ENCODE measurements around the gene SLC9C2.

SLC9C2 gene

DNA sequence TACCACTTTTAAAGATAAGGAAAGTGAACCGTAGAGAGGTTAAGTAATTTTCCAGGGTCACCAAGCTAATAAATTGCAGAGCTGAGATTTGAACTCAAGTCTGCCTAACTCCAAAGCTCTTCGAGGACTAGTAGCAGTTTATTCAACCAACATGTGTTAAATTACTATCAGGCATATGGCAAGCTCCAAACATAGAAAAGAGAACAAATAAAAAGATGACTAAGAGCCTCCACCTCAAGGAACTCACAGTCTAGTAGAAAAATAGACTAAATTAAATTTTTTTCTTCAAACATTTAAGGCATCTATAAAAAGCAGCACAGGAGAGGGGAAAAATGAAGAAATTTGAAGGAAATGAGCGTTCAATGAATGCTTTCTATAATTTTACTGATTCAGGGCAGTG is 22.2 kb downstream of the SLC9C2 start:
- ATAC-seq, result no peak
- TF ChIP-seq BACH2 (CRISPR knock-in tag; IDR thresholded peaks at IDR 0.05; ENCODE audit: borderline replicate concordance) (no peak), PPARA (CRISPR knock-in tag; IDR thresholded peaks at IDR 0.05; ENCODE audit: borderline replicate concordance) (no peak), TOX (CRISPR knock-in tag; IDR thresholded peaks at IDR 0.05; ENCODE audit: borderline replicate concordance) (no peak), OSR1 (CRISPR knock-in tag; IDR thresholded peaks at IDR 0.05) (no peak), ZNF70 (CRISPR knock-in tag; IDR thresholded peaks at IDR 0.05) (no peak), TSHZ2 (CRISPR knock-in tag; IDR thresholded peaks at IDR 0.05) (no peak), SNAI2 (CRISPR knock-in tag; IDR thresholded peaks at IDR 0.05) (no peak), ZNF565 (CRISPR knock-in tag; conservative IDR thresholded peaks at IDR 0.05; ENCODE audit: low read depth) (no peak), ZFP30 (CRISPR knock-in tag; IDR thresholded peaks at IDR 0.05) (no peak), CSRNP3 (CRISPR knock-in tag; IDR thresholded peaks at IDR 0.05) (no peak), ZNF8 (CRISPR knock-in tag; IDR thresholded peaks at IDR 0.05) (no peak), TCF4 (CRISPR knock-in tag; IDR thresholded peaks at IDR 0.05; ENCODE audit: borderline replicate concordance) (no peak)
- TF ChIP-seq, protein P1, sequence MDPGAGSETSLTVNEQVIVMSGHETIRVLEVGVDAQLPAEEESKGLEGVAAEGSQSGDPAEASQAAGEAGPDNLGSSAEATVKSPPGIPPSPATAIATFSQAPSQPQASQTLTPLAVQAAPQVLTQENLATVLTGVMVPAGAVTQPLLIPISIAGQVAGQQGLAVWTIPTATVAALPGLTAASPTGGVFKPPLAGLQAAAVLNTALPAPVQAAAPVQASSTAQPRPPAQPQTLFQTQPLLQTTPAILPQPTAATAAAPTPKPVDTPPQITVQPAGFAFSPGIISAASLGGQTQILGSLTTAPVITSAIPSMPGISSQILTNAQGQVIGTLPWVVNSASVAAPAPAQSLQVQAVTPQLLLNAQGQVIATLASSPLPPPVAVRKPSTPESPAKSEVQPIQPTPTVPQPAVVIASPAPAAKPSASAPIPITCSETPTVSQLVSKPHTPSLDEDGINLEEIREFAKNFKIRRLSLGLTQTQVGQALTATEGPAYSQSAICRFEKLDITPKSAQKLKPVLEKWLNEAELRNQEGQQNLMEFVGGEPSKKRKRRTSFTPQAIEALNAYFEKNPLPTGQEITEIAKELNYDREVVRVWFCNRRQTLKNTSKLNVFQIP (CRISPR knock-in tag; IDR thresholded peaks at IDR 0.05; ENCODE audit: borderline replicate concordance, low read depth), result no peak

GRCh38 chr1:173580071-173580470 is 22.8 kb downstream of the SLC9C2 start:
- TF ChIP-seq, protein P2, sequence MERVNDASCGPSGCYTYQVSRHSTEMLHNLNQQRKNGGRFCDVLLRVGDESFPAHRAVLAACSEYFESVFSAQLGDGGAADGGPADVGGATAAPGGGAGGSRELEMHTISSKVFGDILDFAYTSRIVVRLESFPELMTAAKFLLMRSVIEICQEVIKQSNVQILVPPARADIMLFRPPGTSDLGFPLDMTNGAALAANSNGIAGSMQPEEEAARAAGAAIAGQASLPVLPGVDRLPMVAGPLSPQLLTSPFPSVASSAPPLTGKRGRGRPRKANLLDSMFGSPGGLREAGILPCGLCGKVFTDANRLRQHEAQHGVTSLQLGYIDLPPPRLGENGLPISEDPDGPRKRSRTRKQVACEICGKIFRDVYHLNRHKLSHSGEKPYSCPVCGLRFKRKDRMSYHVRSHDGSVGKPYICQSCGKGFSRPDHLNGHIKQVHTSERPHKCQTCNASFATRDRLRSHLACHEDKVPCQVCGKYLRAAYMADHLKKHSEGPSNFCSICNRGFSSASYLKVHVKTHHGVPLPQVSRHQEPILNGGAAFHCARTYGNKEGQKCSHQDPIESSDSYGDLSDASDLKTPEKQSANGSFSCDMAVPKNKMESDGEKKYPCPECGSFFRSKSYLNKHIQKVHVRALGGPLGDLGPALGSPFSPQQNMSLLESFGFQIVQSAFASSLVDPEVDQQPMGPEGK (CRISPR knock-in tag; IDR thresholded peaks at IDR 0.05; ENCODE audit: borderline replicate concordance), result no peak
- TF ChIP-seq ISL1 (CRISPR knock-in tag; IDR thresholded peaks at IDR 0.05) (no peak), ZC3H10 (CRISPR knock-in tag; IDR thresholded peaks at IDR 0.05) (no peak), ZFP30 (CRISPR knock-in tag; IDR thresholded peaks at IDR 0.05) (no peak), BACH2 (CRISPR knock-in tag; IDR thresholded peaks at IDR 0.05; ENCODE audit: borderline replicate concordance) (no peak), OSR1 (CRISPR knock-in tag; IDR thresholded peaks at IDR 0.05) (no peak), CREB5 (CRISPR knock-in tag; IDR thresholded peaks at IDR 0.05; ENCODE audit: low read depth) (no peak), TOX (CRISPR knock-in tag; IDR thresholded peaks at IDR 0.05; ENCODE audit: borderline replicate concordance) (no peak)
- no peak for ATAC-seq

DNA sequence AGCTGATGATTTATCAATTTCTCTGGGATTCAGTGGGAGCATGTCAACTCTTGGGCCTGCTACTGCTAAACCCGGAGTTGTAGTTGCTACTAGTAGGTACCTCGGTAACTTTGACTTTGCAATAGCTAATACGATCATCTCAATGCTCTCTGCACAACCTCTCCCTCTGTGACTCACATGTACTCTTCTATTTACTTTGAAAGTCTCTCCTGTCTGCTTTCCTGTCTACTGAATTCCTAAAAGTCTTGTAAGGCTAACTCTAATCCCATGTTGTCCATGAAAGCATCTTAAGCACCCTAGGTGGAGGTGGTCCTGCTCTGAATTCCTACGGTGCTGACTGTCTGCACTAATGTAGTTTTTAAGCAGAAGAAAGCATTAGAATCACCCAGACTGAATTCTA is 29.3 kb downstream of the SLC9C2 start:
- ATAC-seq, result no peak
- TF ChIP-seq ZFP3 (CRISPR knock-in tag; IDR thresholded peaks at IDR 0.05), result no peak
- TF ChIP-seq TOX (CRISPR knock-in tag; IDR thresholded peaks at IDR 0.05; ENCODE audit: borderline replicate concordance), result no peak
- no peak for TF ChIP-seq BACH2 (CRISPR knock-in tag; IDR thresholded peaks at IDR 0.05; ENCODE audit: borderline replicate concordance)
- TF ChIP-seq ISL1 (CRISPR knock-in tag; IDR thresholded peaks at IDR 0.05), result no peak
- no peak for TF ChIP-seq ZC3H10 (CRISPR knock-in tag; IDR thresholded peaks at IDR 0.05)
- no peak for TF ChIP-seq GLIS3 (CRISPR knock-in tag; IDR thresholded peaks at IDR 0.05)
- TF ChIP-seq CSDC2 (CRISPR knock-in tag; IDR thresholded peaks at IDR 0.05), result no peak
- TF ChIP-seq ESRRG (CRISPR knock-in tag; IDR thresholded peaks at IDR 0.05), result no peak
- no peak for TF ChIP-seq OSR1 (CRISPR knock-in tag; IDR thresholded peaks at IDR 0.05)
- TF ChIP-seq, protein P1 (CRISPR knock-in tag; IDR thresholded peaks at IDR 0.05; ENCODE audit: borderline replicate concordance, low read depth), result no peak
- TF ChIP-seq ZNF70 (CRISPR knock-in tag; IDR thresholded peaks at IDR 0.05), result no peak
- TF ChIP-seq CSRNP3 (CRISPR knock-in tag; IDR thresholded peaks at IDR 0.05), result no peak
